ENCODE results near the gene ARHGEF7.
"Not testable (repeated sequence)": the region's sequence is repeated elsewhere in the genome, so short reads cannot be mapped to it uniquely, and the experiment has no call there.

The ARHGEF7 gene

DNA sequence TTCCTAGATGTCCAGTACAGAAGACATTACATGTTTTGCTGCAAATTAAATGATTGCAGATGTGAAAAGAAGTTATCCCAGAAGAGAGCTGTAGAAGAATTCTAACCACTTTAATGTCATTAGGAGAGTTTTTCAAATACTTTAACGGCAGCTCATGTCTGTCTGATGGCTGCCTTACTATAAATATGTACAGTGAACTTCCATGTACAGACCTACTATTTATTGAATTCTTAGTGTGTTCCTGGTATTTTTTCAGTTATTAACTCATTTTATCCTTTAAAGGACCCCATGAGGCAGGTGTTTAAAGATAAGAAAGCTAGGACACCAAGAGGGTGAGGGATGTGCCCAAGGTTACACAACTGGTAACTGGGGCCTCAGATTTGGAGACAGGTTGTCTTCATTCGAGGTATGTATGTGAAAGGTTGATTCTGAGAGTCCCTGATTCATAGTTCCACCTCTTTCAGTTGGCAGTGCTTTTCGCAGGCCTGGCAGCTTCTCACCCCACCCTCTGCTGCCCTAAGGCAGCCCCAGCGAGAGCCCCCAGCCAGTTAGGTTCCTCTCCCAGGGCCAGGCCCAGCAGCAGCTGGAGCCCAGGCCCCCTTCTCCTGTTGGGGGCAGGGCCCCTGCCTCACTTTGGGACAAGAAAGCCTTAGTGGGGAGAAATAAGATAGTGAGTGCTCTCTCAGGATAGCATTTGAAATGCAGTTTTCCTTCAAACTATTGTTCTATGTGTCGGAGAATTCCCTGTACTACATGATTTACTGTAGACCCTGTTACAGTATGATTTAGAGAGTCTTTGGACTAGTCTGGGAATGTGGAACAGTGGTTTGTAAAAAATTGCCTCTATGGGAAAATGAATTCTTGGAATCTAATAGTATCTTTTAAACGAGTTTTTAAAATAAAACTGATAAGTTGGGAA lies 137.6 kb downstream of the ARHGEF7 start:
- DNase-seq (ENCODE audit: low spot score): no peak

DNA sequence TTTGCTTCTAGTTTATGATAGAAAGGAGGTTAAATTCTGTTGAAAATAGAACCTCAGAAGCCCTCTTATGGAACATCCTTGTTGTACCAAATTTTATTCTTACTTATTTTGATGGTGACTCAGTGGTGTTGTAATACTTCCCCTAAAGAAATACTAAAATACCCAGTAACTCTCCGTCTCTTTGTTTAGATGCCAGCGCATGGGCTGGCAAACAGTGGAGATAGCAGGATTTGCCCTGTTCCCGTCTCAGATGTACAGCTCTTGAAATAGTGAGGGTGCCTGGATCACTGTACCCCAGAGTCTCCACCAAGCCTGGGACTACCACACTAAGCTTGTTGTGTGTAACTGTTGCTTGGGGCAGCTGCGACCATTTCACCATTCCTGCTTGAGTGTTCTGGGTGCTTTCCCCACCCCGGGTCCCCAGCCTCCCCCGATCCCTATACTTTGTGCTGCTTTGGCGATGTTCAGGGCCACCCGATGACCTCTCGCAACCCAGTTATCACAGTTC lies 138.3 kb downstream of the ARHGEF7 start:
- no peak for DNase-seq (ENCODE audit: low spot score)

- no peak for DNase-seq (ENCODE audit: low spot score)
Observed at GRCh38 chr13:111255228-111255790, 140.2 kb downstream of the ARHGEF7 start.

DNA sequence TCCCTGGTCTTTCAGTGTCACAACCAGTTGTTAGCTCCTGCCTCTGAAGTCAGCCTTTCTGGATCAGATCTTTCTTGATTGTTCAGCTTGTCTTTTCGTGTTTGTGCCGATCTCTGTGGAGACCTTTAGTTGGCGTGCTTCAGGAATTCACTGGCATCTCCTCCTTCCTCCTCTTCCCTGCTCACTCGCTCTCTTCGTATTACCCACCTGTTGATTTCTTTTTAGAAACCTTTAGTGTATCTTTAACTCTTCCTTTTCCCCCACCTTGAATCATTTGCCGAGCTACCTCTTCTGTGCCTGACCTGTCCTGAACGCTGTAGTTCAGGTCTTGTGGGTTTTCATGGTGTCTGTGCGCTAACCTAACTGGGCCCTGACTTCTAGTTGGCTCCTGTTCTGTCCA lies 141.3 kb downstream of the ARHGEF7 start:
- DNase-seq (ENCODE audit: low spot score): no peak

DNA sequence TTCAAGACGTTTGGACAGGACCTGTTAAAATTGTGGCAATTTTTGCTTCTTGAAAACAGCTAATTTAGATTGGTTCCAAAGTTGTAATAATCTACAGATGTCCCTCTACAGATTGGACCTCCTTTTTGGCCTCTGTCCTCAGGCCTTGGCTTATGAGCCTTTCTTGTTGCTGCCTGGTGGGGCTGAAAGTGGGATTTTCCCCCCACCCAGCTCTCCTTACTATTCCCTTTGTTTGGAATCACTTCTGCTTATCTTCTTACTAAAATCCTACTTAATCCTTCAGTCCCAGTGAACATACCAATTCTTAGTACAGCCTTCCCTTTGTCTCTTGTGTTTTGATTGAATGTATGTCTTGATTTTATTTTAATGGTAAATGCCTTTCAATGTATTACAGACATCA lies 141.8 kb downstream of the ARHGEF7 start:
- DNase-seq (ENCODE audit: low spot score): no peak

DNA sequence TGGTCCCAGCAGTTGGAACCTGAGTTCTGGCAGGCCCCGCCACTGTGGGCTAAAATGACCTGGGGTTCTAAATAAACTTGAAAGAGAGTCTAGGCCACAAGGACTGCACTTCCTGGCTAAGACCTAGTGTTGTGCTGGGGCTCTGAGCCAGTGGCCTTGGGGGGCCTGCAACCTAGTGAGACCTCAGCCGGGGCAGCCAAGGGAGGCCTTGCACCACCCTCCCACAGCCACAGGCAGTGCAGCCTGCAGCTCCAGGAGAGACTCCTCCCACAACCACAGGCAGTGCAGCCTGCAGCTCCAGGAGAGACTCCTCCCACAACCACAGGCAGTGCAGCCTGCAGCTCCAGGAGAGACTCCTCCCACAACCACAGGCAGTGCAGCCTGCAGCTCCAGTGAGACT lies 142.8 kb downstream of the ARHGEF7 start:
- not testable (repeated sequence) for DNase-seq (ENCODE audit: low spot score)

GRCh38 chr13:111258637-111259036 lies 143.5 kb downstream of the ARHGEF7 start:
- DNase-seq (ENCODE audit: low spot score): no peak

- DNase-seq (ENCODE audit: low spot score): no peak
Observed at GRCh38 chr13:111259058-111259457, 143.9 kb downstream of the ARHGEF7 start.

DNA sequence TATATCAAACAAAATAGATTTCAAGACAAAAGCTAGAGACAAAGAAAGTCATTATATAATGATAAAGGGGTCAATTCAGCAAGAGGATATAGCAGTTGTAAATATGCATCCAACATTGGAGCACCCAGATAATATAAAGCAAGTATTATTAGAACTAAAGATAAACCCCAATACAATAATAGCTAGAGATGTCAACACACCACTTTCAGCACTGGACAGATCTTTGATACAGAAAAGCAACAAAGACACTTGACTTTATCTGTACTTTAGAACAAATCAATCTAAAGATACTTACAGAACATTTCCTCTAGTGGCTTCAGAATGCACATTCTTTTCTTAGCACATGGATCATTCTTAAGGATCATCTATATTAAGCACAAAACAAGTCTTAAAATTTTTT lies 146.2 kb downstream of the ARHGEF7 start:
- no peak for DNase-seq (ENCODE audit: low spot score)

- DNase-seq (ENCODE audit: low spot score): no peak
Observed at GRCh38 chr13:111262281-111262680, 147.2 kb downstream of the ARHGEF7 start.

DNA sequence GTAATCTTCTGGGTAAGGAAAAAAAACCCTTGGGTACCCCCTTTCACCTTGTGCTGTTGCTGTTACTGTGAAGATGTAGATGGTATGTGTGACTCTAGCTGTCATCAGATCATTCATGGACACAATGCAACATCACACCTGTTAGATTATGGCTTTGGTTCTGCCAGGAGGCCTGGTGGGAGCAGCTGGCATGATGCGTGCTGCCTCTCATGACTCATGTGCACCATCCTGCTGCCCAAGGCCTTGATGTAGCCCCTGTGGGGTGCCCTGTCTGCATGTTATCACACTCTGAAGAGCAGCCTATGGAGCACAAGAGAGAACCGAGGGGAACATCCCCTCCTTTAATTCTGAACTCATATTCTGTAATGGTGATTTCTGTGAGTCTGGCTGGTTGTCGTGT lies 147.6 kb downstream of the ARHGEF7 start:
- no peak for DNase-seq (ENCODE audit: low spot score)

DNA sequence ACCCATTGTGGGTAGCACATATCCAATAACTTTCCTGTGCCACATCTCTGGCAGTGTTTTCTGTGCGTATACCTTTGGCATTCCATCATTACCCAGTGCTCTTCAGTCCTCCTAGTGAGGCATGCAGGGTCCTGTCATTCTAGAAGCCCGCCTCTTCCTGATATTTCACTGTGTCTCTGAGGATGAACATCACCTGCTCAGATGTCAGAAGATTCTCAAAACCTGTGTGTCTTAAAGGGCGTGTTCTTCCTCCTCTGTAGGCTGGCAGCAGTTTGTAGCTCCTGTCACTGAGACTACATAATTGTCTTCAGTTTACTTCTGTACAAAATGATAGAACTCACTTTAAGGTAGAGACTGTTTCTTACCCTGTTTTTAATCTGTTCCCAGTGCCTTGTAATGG lies 148.5 kb downstream of the ARHGEF7 start:
- DNase-seq (ENCODE audit: low spot score): no peak

- no peak for DNase-seq (ENCODE audit: low spot score)
Observed at GRCh38 chr13:111265006-111265700, 150.0 kb downstream of the ARHGEF7 start.

GRCh38 chr13:111265701-111266035 lies 150.6 kb downstream of the ARHGEF7 start:
- DNase-seq (ENCODE audit: low spot score): no peak

DNA sequence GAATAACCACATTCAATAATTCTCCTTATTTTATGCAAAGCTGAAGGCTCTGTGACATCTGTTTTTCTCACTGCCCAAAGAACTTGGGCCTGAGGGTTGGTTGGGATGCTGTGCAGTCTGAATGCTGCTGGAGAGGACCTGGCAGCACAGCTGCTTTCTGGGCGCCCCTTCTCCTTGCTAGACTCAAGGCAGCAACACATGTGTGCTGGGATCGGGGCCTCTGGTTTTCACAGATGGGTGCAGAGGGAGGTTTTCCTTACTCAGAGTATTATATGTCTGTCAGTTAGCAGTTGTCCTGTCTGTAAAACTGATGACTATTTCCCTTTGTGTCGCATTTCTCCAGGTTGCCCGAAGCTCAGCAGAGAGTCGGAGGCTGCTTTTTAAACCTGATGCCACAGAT lies 152.1 kb downstream of the ARHGEF7 start:
- DNase-seq (ENCODE audit: low spot score): no peak

DNA sequence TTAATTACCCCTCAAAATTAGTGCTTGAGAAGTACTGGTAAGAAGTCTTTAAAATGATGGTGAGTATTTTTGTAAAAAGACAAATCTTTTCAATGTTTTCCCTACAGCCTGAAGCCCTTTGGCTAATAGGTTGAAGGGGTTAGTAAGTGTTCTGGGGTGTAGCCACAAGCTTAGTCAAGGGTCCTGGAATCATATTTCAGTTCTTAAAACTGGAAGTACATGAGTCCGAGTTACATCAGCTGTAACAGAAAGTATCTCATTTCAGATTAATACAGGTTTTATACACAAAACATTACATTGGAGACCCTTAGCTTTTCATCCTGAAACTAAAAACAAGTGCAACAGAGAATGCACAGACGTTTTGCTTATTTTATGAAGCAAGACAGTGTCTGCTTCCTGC lies 152.7 kb downstream of the ARHGEF7 start:
- no peak for DNase-seq (ENCODE audit: low spot score)

DNA sequence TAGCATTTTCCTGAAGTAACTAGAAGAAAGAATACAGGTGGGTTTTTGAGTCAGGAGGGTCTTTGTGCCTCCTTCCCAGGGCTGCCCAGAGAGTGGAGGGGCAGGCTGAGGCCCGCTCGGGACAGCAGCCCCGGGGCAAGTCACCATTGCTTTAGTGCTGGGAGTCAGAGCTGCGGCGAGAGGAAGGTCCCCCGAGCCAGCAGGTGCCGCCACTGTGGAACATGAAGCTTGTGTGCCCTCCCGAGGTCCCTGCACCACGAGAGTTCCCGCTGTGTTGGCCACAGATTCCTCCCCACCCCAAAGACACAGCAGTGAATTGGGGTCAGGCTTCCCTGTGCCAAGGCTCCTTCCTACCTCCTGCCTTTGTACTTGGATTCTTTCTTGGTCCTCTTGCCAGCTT lies 154.4 kb downstream of the ARHGEF7 start:
- no peak for DNase-seq (ENCODE audit: low spot score)

DNA sequence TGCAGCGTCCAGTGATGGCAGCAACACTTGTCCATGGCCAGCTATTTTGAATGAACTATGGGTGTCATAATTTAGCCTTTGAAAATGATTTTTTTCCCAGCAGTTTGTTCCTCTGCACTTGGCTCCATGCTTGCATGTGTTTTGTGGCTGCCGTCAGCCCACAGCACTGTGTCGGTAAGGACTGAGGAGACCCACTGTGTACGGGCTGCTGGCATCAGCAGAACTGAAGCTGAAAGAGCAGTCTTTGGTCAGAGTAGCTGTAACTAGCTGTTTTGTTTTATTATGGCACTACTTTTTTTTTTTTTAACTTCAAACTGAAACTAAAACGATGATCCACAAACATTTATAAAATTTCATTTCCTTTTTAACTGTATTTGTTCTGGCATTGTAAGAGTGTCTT lies 155.0 kb downstream of the ARHGEF7 start:
- DNase-seq (ENCODE audit: low spot score): no peak

DNA sequence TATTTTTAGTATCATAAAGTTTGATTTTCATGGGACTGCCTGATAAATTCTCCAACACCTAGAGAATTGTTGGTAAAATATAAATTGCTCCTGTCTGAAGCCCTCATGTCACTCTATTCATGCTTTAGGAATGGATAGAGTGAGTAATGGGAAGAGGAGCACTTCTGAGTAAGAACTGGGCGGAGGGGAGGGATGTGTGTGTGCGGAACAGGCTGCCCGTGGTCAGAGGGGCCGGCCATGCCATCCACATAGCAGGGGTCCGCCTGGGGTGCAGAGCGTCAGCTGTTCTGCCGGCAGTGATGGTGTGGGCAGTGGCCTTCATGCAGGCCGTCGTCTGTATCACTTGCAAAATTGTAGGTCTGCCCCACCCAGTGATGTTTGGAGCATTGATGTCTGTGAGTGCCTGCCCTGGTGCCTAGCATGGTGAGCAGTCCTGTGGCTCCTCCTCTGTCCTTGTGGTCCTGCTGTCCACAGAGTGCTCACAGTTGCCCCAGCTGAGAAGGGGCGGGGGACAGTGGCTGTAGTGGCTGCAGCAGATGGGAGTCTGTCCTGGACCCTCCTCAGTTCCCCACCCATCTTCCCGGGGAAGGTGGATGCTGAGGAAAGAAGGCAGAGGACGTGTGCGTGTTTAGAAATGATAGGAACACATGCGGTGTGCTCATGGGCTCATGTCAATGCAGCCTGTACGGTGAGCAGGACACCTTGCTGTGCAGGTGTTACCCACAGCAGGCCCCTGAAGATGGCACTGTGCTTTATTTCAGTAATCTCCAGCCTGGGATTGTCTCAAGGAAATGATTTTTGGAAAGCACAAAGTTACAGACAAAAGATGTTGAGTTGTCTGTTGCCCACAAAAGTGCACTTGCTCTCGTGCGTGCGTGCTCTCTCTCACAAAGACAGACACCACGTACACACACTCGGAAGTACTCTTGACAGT lies 155.9 kb downstream of the ARHGEF7 start:
- DNase-seq (ENCODE audit: low spot score): no peak

DNA sequence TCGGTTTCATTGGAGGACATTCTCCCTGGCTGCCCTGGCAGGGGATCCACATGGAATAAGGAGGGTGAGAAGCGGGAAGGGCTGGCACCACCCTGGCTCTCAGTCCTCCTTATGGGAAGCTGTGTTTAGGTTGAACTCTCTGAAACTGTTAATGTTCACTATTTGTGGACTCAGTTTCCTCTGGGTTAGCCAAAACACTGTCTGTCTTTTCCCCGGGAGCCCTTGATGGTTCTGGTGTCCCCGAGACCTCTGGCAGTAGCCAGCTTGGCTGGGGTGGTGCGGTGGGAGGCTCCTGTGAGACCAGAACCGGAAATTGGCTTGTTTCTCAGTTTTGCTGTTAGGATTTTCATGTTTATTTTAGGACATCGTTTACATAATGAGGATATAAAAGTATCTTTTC lies 157.0 kb downstream of the ARHGEF7 start:
- no peak for DNase-seq (ENCODE audit: low spot score)

DNA sequence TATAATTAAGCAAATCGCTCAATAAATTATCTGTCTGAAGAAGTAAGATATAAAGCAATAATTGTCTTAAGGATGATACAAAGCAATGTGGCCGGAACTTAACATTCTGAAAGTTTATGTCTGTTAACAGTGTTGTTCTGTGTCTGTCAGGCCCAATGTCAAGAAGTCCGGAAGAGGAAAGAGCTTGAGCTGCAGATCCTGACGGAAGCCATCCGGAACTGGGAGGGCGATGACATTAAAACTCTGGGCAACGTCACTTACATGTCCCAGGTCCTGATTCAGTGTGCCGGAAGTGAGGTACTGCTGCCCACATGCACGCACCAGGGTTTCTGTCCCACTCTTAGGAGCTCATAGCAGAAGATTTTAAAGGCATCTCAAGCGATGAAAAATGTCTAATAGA lies 160.3 kb downstream of the ARHGEF7 start:
- DNase-seq (ENCODE audit: low spot score): no peak
